Neural cell (in vitro differentiated cells): ENCODE measurements around the gene DOP1A. TPM values are rescaled to one million over a fixed set of nuclear protein-coding genes. Genes with fewer than 3 reads are reported as not detected.

Experiments used
- H2AFZ ChIP-seq: fragments of 200-600, 300-800 bp; sonication (generic), shearing (Covaris generic); 2 replicates; pipeline ENCODE4 v1.6.0; 2014; ENCODE audit warnings: low read depth, mild to moderate bottlenecking, antibody characterized with exemption, low read length, moderate library complexity
- H3F3A ChIP-seq: fragments of 200-600 bp; shearing (Covaris generic); 2 replicates; pipeline ENCODE4 v1.6.1; 2016; ENCODE audit warnings: mild to moderate bottlenecking, moderate library complexity, mixed read lengths, antibody characterized with exemption, low read length; ENCODE audit not compliant: insufficient read depth, poor library complexity, severe bottlenecking
- H3K27ac ChIP-seq: fragments of 200-600, 300-800 bp; sonication (generic), shearing (Covaris generic); 2 replicates; pipeline ENCODE4 v1.5.1; 2014; ENCODE audit warnings: mild to moderate bottlenecking, low read length, moderate library complexity
- H3K27me3 ChIP-seq: fragments of 300-800, 200-600 bp; sonication (generic), shearing (Covaris generic); 2 replicates; pipeline ENCODE4 v1.6.0; 2014; ENCODE audit warnings: mild to moderate bottlenecking, low read depth, low read length, moderate library complexity; ENCODE audit not compliant: insufficient read depth
- H3K36me3 ChIP-seq: fragments of 300-800, 200-600 bp; sonication (generic), shearing (Covaris generic); 2 replicates; pipeline ENCODE4 v1.5.1; 2014; ENCODE audit warnings: mild to moderate bottlenecking, antibody characterized with exemption, low read length, moderate library complexity; ENCODE audit not compliant: insufficient read depth
- H3K4me2 ChIP-seq: fragments of 300-800, 200-600 bp; sonication (generic), shearing (Covaris generic); 2 replicates; pipeline ENCODE4 v1.6.0; 2014; ENCODE audit warnings: mild to moderate bottlenecking, low read length
- H3K4me3 ChIP-seq: fragments of 300-800, 200-600 bp; sonication (generic), shearing (Covaris generic); 2 replicates; pipeline ENCODE4 v1.5.1; 2014; ENCODE audit warnings: mild to moderate bottlenecking, low read length, moderate library complexity
- H3K79me2 ChIP-seq: fragments of 200-600 bp; shearing (Covaris generic); replicated peaks from 2 replicates; pipeline ENCODE4 v1.6.0; 2014; ENCODE audit warnings: mild to moderate bottlenecking, low read length, moderate library complexity; ENCODE audit not compliant: insufficient read depth
- H3K9ac ChIP-seq: fragments of 300-800, 200-600 bp; sonication (generic), shearing (Covaris generic); 2 replicates; pipeline ENCODE4 v1.6.1; 2016; ENCODE audit warnings: mild to moderate bottlenecking, low read length, mixed read lengths
- H3K9me2 ChIP-seq: fragments of 200-600 bp; shearing (Covaris generic); 2 replicates; pipeline ENCODE4 v1.6.1; 2016; ENCODE audit warnings: mild to moderate bottlenecking, low read length, mixed read lengths; ENCODE audit not compliant: insufficient read depth
- H3K9me3 ChIP-seq: fragments of 200-600, 300-800 bp; sonication (generic), shearing (Covaris generic); 2 replicates; pipeline ENCODE4 v1.6.1; 2016; ENCODE audit warnings: mild to moderate bottlenecking, mixed run types, low read length, moderate library complexity, mixed read lengths
- H4K20me1 ChIP-seq: fragments of 200-600 bp; shearing (Covaris generic); 2 replicates; pipeline ENCODE4 v1.6.1; 2016; ENCODE audit warnings: mild to moderate bottlenecking, mixed run types; ENCODE audit not compliant: insufficient read depth
- EP300 ChIP-seq: fragments of 450-650 bp; conservative IDR thresholded peaks from 2 replicates; pipeline ENCODE4 v1.6.1; 2014; ENCODE audit warnings: antibody characterized with exemption, mild to moderate bottlenecking, moderate library complexity; ENCODE audit not compliant: poor library complexity, severe bottlenecking
- EZH2 ChIP-seq: fragments of 200-600, 300-800 bp; shearing (Covaris generic), sonication (generic); IDR thresholded peaks from 2 replicates; pipeline ENCODE4 v1.6.1; 2014; ENCODE audit warnings: antibody characterized with exemption, low read length, borderline replicate concordance, mild to moderate bottlenecking; ENCODE audit not compliant: insufficient read depth, poor library complexity, severe bottlenecking
- MXI1 ChIP-seq: fragments of 450-650 bp; conservative IDR thresholded peaks from 2 replicates; pipeline ENCODE4 v1.6.1; 2014; ENCODE audit warnings: antibody characterized with exemption, mild to moderate bottlenecking; ENCODE audit not compliant: poor library complexity, severe bottlenecking
- POLR2AphosphoS5 ChIP-seq: IDR thresholded peaks from 2 replicates; pipeline ENCODE4 v1.6.1; 2012
- RAD21 ChIP-seq: fragments of 450-650 bp; conservative IDR thresholded peaks from 2 replicates; pipeline ENCODE4 v1.6.1; 2014; ENCODE audit warnings: antibody characterized with exemption, mild to moderate bottlenecking, moderate library complexity
- SMC3 ChIP-seq: fragments of 450-650 bp; conservative IDR thresholded peaks from 2 replicates; pipeline ENCODE4 v1.6.1; 2014; ENCODE audit warnings: antibody characterized with exemption, mild to moderate bottlenecking, moderate library complexity; ENCODE audit not compliant: poor library complexity
- TAF1 ChIP-seq: IDR thresholded peaks from 2 replicates; pipeline ENCODE4 v1.6.1; 2012; ENCODE audit warnings: low read depth
- polyA plus RNA-seq: library from polyadenylated mRNA; depleted of rRNA; stranded (reverse); fragments of >200 nt; gene quantifications from 2 replicates; pipeline ENCODE4 v1.2.3, GENCODE V29; 2014
- TF ChIP-seq, protein P1 (sequence below): IDR thresholded peaks from 2 replicates; pipeline ENCODE4 v1.6.1; 2012; ENCODE audit warnings: borderline replicate concordance
- TF ChIP-seq, protein P2 (sequence below): fragments of 450-650 bp; IDR thresholded peaks from 2 replicates; pipeline ENCODE4 v1.5.1; 2014; ENCODE audit warnings: antibody characterized with exemption, mild to moderate bottlenecking, moderate library complexity; ENCODE audit not compliant: poor library complexity, severe bottlenecking

The DOP1A gene
- polyA plus RNA-seq, 1 donor from 2014 or later, result 97.6 TPM

DNA sequence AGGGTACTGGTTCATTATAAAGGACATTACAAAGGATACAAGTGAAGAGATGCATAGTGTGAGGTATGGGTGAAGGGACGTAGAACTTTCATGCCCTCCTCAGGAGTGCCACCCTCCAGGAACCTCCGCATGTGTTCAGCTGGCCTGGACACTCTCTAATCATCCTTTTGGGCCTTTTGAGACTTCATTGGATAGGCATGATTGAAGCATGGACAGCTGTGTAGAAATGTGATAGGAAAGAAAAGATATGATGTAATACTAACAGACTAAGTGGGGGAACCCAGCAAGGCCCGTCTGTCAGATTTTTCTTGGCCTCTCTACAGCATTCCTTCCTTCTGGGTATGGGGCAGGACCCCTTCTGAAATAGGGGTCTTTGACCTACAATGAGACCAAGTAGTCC is 31.1 kb downstream of the DOP1A start:
- TF ChIP-seq MXI1, result no peak
- TF ChIP-seq TAF1, result no peak
- no peak for TF ChIP-seq RAD21
- TF ChIP-seq EZH2, result no peak
- TF ChIP-seq POLR2AphosphoS5, result no peak
- no peak for TF ChIP-seq SMC3
- no peak for TF ChIP-seq EP300
- TF ChIP-seq, protein P1, sequence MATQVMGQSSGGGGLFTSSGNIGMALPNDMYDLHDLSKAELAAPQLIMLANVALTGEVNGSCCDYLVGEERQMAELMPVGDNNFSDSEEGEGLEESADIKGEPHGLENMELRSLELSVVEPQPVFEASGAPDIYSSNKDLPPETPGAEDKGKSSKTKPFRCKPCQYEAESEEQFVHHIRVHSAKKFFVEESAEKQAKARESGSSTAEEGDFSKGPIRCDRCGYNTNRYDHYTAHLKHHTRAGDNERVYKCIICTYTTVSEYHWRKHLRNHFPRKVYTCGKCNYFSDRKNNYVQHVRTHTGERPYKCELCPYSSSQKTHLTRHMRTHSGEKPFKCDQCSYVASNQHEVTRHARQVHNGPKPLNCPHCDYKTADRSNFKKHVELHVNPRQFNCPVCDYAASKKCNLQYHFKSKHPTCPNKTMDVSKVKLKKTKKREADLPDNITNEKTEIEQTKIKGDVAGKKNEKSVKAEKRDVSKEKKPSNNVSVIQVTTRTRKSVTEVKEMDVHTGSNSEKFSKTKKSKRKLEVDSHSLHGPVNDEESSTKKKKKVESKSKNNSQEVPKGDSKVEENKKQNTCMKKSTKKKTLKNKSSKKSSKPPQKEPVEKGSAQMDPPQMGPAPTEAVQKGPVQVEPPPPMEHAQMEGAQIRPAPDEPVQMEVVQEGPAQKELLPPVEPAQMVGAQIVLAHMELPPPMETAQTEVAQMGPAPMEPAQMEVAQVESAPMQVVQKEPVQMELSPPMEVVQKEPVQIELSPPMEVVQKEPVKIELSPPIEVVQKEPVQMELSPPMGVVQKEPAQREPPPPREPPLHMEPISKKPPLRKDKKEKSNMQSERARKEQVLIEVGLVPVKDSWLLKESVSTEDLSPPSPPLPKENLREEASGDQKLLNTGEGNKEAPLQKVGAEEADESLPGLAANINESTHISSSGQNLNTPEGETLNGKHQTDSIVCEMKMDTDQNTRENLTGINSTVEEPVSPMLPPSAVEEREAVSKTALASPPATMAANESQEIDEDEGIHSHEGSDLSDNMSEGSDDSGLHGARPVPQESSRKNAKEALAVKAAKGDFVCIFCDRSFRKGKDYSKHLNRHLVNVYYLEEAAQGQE, result no peak
- TF ChIP-seq, protein P2, sequence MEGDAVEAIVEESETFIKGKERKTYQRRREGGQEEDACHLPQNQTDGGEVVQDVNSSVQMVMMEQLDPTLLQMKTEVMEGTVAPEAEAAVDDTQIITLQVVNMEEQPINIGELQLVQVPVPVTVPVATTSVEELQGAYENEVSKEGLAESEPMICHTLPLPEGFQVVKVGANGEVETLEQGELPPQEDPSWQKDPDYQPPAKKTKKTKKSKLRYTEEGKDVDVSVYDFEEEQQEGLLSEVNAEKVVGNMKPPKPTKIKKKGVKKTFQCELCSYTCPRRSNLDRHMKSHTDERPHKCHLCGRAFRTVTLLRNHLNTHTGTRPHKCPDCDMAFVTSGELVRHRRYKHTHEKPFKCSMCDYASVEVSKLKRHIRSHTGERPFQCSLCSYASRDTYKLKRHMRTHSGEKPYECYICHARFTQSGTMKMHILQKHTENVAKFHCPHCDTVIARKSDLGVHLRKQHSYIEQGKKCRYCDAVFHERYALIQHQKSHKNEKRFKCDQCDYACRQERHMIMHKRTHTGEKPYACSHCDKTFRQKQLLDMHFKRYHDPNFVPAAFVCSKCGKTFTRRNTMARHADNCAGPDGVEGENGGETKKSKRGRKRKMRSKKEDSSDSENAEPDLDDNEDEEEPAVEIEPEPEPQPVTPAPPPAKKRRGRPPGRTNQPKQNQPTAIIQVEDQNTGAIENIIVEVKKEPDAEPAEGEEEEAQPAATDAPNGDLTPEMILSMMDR, result no peak
- Histone ChIP-seq H3K79me2 (peaks cover 10% of the 10 kb centered on the region), H3K27ac (no peak overlapping the region), H3K36me3 (peaks cover 9% of the 10 kb centered on the region), H3F3A (no peaks in the 10 kb centered on the region), H3K9ac (no peak overlapping the region), H3K9me2 (no peaks in the 10 kb centered on the region), H2AFZ (no peak overlapping the region), H4K20me1 (no peaks in the 10 kb centered on the region), H3K27me3 (no peaks in the 10 kb centered on the region), H3K4me2 (no peak overlapping the region), H3K4me3 (no peak overlapping the region), H3K9me3 (no peaks in the 10 kb centered on the region)

DNA sequence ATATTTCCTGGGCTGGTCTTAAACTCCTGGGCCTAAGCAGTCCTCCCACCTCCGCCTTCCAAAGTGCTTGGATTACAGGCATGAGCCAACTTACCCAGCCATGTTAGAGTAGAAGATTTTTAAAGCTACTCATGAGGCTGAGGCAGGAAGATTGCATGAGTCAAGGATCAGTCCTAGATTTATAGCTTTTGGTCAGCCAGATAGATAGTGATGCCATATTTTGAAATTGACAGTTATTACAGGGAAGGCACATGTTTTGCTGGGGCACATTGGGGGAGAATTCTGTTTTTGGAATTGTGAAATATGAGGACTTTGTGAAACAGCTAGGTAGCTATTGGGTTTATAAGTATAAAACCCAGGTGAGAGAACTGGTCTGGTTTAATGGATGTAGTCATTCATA is 40.9 kb downstream of the DOP1A start:
- Histone ChIP-seq H3K79me2 (no peaks in the 10 kb centered on the region), H3K36me3 (peaks cover 12% of the 10 kb centered on the region)
- TF ChIP-seq POLR2AphosphoS5 (no peak), TAF1 (no peak)
- TF ChIP-seq, protein P1, result no peak

More for the DNA sequence above, 40.9 kb downstream of the DOP1A start:
- H3K4me2 ChIP-seq, result no peak overlapping the region
- no peak overlapping the region for H3K27ac ChIP-seq
- H2AFZ ChIP-seq, result no peak overlapping the region
- H3K4me3 ChIP-seq, result no peak overlapping the region
- H4K20me1 ChIP-seq, result no peaks in the 10 kb centered on the region
- H3K9me2 ChIP-seq, result no peaks in the 10 kb centered on the region
- H3F3A ChIP-seq, result no peaks in the 10 kb centered on the region
- no peaks in the 10 kb centered on the region for H3K27me3 ChIP-seq
- H3K9ac ChIP-seq, result no peak overlapping the region
- H3K9me3 ChIP-seq, result no peaks in the 10 kb centered on the region
